ENCODE data around the gene TLX2. TPM values are rescaled to one million over a fixed set of nuclear protein-coding genes. Genes with fewer than 3 reads are reported as not detected.

TLX2 gene
- total and polyA plus RNA-seq, 2 of the 13 experiments (the other 11 are each of a cell fraction or from before 2014, with no cell fraction given): 0.05 to 0.20 TPM

GRCh38 chr2:74486141-74486540, 28.1 kb upstream of the TLX2 start (continued):
- TF ChIP-seq MAF1 (CRISPR knock-in tag; IDR thresholded peaks at IDR 0.05; ENCODE audit: borderline replicate concordance): no peak
- TF ChIP-seq KDM1A (CRISPR knock-in tag; IDR thresholded peaks at IDR 0.05): peak; percentile 12; the same call in 1 of the 2 replicates
- no peak for TF ChIP-seq ZSCAN9 (CRISPR knock-in tag; IDR thresholded peaks at IDR 0.05; ENCODE audit: borderline replicate concordance)
- no peak for TF ChIP-seq RBM39 (IDR thresholded peaks at IDR 0.05; ENCODE audit: low read depth, low read length, poor library complexity, severe bottlenecking)
- peak; percentile 69; the same call in 1 of the 2 replicates for TF ChIP-seq TBX3 (IDR thresholded peaks at IDR 0.05; ENCODE audit: borderline replicate concordance)
- peak; percentile 29; the same call in 1 of the 2 replicates for TF ChIP-seq ZHX1 (CRISPR knock-in tag; IDR thresholded peaks at IDR 0.05; ENCODE audit: low read depth)

- WGBS (ENCODE audit: low lambda C conversion rate): 20% methylated on average over 9 of the region's 9 CpGs
- H3K9me3 ChIP-seq (ENCODE audit: low read length): no peaks in the 10 kb centered on the region
- peak overlapping the region; percentile 48 for H3K4me2 ChIP-seq (ENCODE audit: low read depth, low read length)
- ChIA-PET POLR2A (interaction anchor here (0.7 to 20.6 kb wide), 13 partner anchors 8 to 563 kb away, joined by 3 to 795 read pairs (median 11); partner anchors contain the start of genes AUP1, DQX1, HTRA2 and INO80B), CTCF (ENCODE audit: low intra/inter-chr PET ratio, low total read pairs) (interaction anchor here (1.3 kb wide), 1 partner anchor 13 kb away, joined by 5 read pairs; no protein-coding TSS in a partner anchor)
- peak overlapping the region in 1 of 3 experiments; percentile 18; a peak in 2 of 6 replicates for H3K4me3 ChIP-seq (replicated peaks in 1 of 3; ENCODE audit: insufficient read depth in 1 of 3, low read depth in 2 of 3, low read length in 3 of 3)
- H3K79me2 ChIP-seq (ENCODE audit: insufficient read depth, low read length): peaks cover 4% of the 10 kb centered on the region
- in situ Hi-C loops (cut with HindIII; ENCODE audit: extremely low pct_ligation_motif_present, low pct_unique_long_range_greater_than_20kb): no loop called here
- peak overlapping the region; percentile 84 for H3K27ac ChIP-seq (ENCODE audit: extremely low read length, insufficient read depth, low read length)
- peak; percentile 93 for DNase-seq (ENCODE audit: low spot score)
- TSS peak; percentile 48 for BruUV-seq (replicated peaks)
- H2AFZ ChIP-seq (ENCODE audit: low read length): no peak overlapping the region
- intact Hi-C loops (cut with micrococcal nuclease; ENCODE audit: unreplicated experiment): loop anchor here (1.0 kb wide), 1 partner anchor 8 kb away; no protein-coding TSS in a partner anchor
- H3K36me3 ChIP-seq (replicated peaks in 1 of 2; ENCODE audit: control insufficient read depth in 1 of 2, insufficient read depth in 2 of 2, low read length in 2 of 2): peaks cover 34 to 44% of the 10 kb centered on the region in 2 experiments
- peak; percentile 99 for FAIRE-seq
- H3K9ac ChIP-seq (ENCODE audit: insufficient read depth, low read depth, low read length): peak overlapping the region; percentile 32
- H4K20me1 ChIP-seq (ENCODE audit: insufficient read depth, low read length): no peaks in the 10 kb centered on the region
- H3K27me3 ChIP-seq (ENCODE audit: control insufficient read depth in 1 of 2, insufficient read depth in 2 of 2, low read length in 2 of 2): no peaks in the 10 kb centered on the region
- peak; percentile 83 for ATAC-seq
- H3K4me1 ChIP-seq (ENCODE audit: insufficient read depth, low read length): peaks cover 77% of the 10 kb centered on the region
- TF ChIP-seq FUBP1 (CRISPR knock-in tag; IDR thresholded peaks at IDR 0.05; ENCODE audit: borderline replicate concordance) (peak; percentile 79; the same call in 1 of the 2 replicates), ZBTB49 (CRISPR knock-in tag; IDR thresholded peaks at IDR 0.05; ENCODE audit: borderline replicate concordance) (no peak), GZF1 (CRISPR knock-in tag; IDR thresholded peaks at IDR 0.05) (0 out of 2 replicates have a peak, but pooled peaks have one; percentile 20), TCF7 (IDR thresholded peaks at IDR 0.05; ENCODE audit: low read depth) (peak; percentile 98), CTCF (CRISPR knock-in tag; IDR thresholded peaks at IDR 0.05) (0 out of 2 replicates have a peak, but pooled peaks have one; percentile 3)
These were observed 25.4 kb upstream of the TLX2 start for GRCh38 chr2:74488643-74489481.

Measured in HepG2 (cell line).